Lower leg skin (tissue), 3 donors: Measurements from ENCODE around the gene PLCXD1.
"Not testable (repeated sequence)": the region's sequence is repeated elsewhere in the genome, so short reads cannot be mapped to it uniquely, and the experiment has no call there.

ENCODE experiments used
- CTCF ChIP-seq, 3 donors: fragments of 450-650 bp; IDR thresholded peaks; one replicate each; pipeline ENCODE4 v1.5.1; 2016; ENCODE audit warnings: antibody characterized with exemption in 3 of 3, mild to moderate bottlenecking in 3 of 3, moderate library complexity in 2 of 3
- POLR2A ChIP-seq, 2 donors: fragments of 450-650 bp; IDR thresholded peaks; one replicate each; pipeline ENCODE4 v1.6.1; 2016 to 2017; ENCODE audit warnings: antibody characterized with exemption in 2 of 2, mild to moderate bottlenecking in 1 of 2, moderate library complexity in 1 of 2

DNA sequence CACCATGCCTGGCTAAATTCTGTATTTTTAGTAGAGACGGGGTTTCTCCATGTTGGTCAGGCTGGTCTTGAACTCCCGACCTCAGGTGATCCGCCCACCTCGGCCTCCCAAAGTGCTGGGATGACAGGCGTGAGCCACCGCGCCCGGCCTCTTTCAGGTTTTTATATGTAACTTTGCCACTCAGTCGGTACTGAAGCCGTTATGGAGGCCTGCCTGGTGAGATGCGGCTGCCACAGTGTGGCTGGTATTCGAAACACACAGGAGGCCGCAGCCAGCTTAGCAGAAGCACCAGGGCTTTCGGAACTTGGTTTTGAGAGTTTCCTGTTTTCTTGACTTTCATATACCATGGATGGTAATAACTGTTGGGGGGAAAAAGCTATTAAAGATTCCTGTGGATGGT, 43.5 kb downstream of the PLCXD1 start:
- TF ChIP-seq CTCF, POLR2A (IDR thresholded peaks at IDR 0.05): not testable (repeated sequence)
